Activated CD8-positive, alpha-beta T cell treated with anti-CD3 and anti-CD28 coated beads, Interleukin-2, amount 10 ng/mL, durations not matched to agents 7 days and 5 days (primary cell): ENCODE measurements around the gene PPP1R16B. TPM values are rescaled to one million over a fixed set of nuclear protein-coding genes. Genes with fewer than 3 reads are reported as not detected.

ENCODE experiments used
- ATAC-seq: fragments of 150-1000 bp; cut with Tn5 transposase; one replicate; pipeline ENCODE4 v1.10.0; 2021; ENCODE audit warnings: moderate library complexity
- CTCF ChIA-PET: fragments of 350-600 bp; sonication (Branson Sonifier 250); formaldehyde crosslinking; loops from one replicate; lab custom pipeline; 2021; ENCODE audit warnings: antibody characterized with exemption; lab: Charles Lee
- POLR2A ChIA-PET: fragments of 350-600 bp; sonication (Branson Sonifier 250); formaldehyde crosslinking; loops from one replicate; lab custom pipeline; 2021; ENCODE audit warnings: antibody characterized with exemption; lab: Charles Lee
- DNase-seq: peaks from one replicate; pipeline ENCODE4 v3.0.0-alpha.2; 2020
- H3K27ac Mint-ChIP-seq: one replicate; pipeline ENCODE4 v1.8.0; 2021; ENCODE audit warnings: mild to moderate bottlenecking, mixed read lengths
- H3K27me3 Mint-ChIP-seq: one replicate; pipeline ENCODE4 v1.8.0; 2021; ENCODE audit warnings: low read depth, mixed read lengths
- H3K36me3 Mint-ChIP-seq: one replicate; pipeline ENCODE4 v1.8.0; 2021; ENCODE audit warnings: low read depth, mixed read lengths
- H3K4me1 Mint-ChIP-seq: one replicate; pipeline ENCODE4 v1.8.0; 2021; ENCODE audit warnings: low read depth, mixed read lengths
- H3K4me3 Mint-ChIP-seq: one replicate; pipeline ENCODE4 v1.8.0; 2021; ENCODE audit warnings: mild to moderate bottlenecking, mixed read lengths
- H3K9me3 Mint-ChIP-seq: one replicate; pipeline ENCODE4 v1.8.0; 2022; ENCODE audit warnings: mixed read lengths; ENCODE audit not compliant: insufficient read depth
- total RNA-seq, 2 experiments: library from RNA; stranded (reverse); gene quantifications; one replicate each; pipeline ENCODE4 v1.2.3, GENCODE V29; 2021

The PPP1R16B gene
- total RNA-seq, 2 experiments from 2014 or later, result 63.4 to 65.1 TPM

DNA sequence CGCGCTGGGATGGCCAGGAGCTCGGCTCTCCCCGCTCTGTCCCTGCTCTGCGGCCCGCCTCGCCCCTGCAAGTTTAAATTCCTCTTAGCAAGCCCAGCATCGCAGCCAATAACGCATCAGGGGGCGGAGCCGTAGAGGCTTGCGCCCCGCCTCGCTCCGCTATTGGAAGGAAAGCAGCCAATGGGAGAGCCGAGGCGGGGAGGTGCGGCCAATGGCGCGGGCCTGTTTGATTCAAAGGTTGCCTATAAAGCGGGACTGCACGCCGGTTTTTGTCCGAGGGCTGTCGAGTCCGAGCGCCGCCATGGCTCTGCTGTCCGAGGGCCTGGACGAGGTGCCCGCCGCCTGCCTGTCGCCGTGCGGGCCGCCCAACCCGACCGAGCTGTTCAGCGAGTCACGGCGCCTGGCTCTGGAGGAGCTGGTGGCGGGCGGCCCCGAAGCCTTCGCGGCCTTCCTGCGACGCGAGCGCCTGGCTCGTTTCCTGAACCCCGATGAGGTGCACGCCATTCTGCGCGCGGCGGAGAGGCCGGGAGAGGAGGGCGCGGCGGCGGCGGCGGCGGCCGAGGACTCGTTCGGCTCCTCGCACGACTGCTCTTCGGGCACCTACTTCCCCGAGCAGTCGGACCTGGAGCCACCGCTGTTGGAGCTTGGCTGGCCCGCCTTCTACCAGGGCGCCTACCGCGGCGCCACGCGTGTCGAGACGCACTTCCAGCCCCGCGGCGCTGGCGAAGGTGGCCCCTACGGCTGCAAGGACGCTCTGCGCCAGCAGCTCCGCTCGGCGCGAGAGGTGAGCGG, 120.8 kb downstream of the PPP1R16B start, which contains the start of gene FAM83D:
Gene FAM83D, plus strand, starts transcription at position 276 of the 792 bp plus-strand sequence. Its CDS starts 26 bp downstream, at position 302.
- Mint-ChIP-seq H3K27me3 (no peaks in the 10 kb centered on the region), H3K36me3 (peaks cover 42% of the 10 kb centered on the region), H3K27ac (peak within 1 kb of the TSS; percentile 84), H3K9me3 (no peaks in the 10 kb centered on the region), H3K4me3 (peak within 1 kb of the TSS; percentile 91), H3K4me1 (peaks cover 38% of the 10 kb centered on the region)
- ChIA-PET CTCF (interaction anchor here (0.6 to 4.6 kb wide), 24 partner anchors 9 to 127 kb away, joined by 3 to 40 read pairs (median 4); partner anchors contain the start of genes DHX35 and PPP1R16B), POLR2A (interaction anchor here (0.6 to 3.2 kb wide), 10 partner anchors 13 to 367 kb away, joined by 3 to 25 read pairs (median 3); partner anchors contain the start of genes DHX35 and PPP1R16B)
- ATAC-seq (peak; percentile 95), DNase-seq (peak; percentile 98)

DNA sequence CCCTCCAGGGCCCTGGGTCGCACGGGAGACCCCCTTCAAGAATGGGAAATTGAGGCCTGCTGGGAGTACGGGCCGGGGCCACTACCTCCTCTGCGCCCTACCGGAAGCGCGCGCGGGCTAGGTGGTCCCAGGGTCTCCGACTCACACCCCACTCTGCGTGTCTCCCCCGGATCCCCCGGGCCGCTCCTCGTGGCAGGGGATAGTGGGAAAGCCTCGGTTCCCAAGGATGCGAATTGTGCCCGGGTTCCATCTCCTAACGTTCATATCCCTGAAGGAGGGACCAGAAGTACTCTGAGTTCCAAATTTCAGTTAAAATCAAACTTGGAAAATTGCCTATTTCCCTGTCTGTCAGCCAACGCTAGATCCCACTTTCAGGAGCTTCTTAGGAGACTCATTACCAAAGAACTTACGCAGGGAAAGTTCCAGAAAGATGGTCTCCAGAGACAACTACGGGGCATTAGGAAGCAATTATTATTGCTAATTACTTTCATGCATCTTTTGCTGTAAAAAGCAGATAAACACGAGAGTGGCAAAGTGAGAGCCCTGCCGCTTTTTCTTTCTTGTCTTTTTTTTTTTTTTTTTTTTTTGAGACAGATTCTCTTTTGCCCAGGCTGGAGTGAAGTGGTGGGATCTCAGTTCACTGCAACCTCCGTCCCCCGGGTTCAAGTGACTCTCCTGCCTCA, 121.6 kb downstream of the PPP1R16B start:
- Mint-ChIP-seq H3K27ac (peak overlapping the region; percentile 84), H3K4me3 (peak overlapping the region; percentile 91), H3K36me3 (peaks cover 42% of the 10 kb centered on the region), H3K9me3 (no peaks in the 10 kb centered on the region), H3K27me3 (no peaks in the 10 kb centered on the region), H3K4me1 (peaks cover 44% of the 10 kb centered on the region)
- ATAC-seq, result no peak
- ChIA-PET POLR2A (interaction anchor here (0.6 to 3.2 kb wide), 8 partner anchors 13 to 367 kb away, joined by 3 to 25 read pairs (median 3); partner anchors contain the start of genes DHX35 and PPP1R16B), CTCF (interaction anchor here (0.9 to 4.6 kb wide), 17 partner anchors 14 to 122 kb away, joined by 3 to 40 read pairs (median 4); partner anchors contain the start of genes DHX35 and PPP1R16B)
- no peak for DNase-seq

DNA sequence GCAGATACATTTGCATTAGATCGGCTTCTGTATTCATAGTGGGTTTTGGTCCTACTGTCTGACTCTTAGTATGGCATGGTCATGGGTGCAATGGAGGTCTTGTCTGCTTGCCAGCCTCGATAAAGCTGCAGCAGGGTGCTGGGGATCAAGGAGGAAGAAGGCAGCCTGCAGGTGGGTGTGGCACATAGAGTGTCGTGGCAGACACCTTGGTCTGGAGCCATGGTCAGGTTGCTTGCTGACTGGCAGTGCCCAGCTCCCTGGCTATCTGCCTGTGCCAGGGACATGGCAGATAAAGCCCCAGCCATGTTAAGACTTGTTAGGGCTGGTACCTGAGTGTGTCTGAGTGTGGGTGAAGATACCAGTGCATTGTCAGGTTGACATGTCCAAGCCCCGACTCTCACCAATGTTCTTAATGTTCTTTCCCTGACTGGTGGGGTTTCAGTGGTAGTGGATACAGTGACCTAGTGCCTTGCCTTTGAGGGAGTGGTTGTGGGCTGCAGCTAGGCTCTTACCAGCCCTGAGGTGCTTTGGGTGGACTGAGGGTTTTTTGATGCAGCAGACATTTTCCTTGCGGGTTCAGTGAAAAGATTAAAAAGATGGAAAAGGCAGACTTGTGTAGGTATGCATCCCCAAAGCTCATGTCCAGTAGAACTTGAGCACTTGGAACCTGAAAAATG, 122.5 kb downstream of the PPP1R16B start:
- peak; percentile 29 for DNase-seq
- Mint-ChIP-seq H3K27me3 (no peaks in the 10 kb centered on the region), H3K9me3 (no peaks in the 10 kb centered on the region), H3K27ac (peak overlapping the region; percentile 60), H3K36me3 (peaks cover 41% of the 10 kb centered on the region), H3K4me3 (peak overlapping the region; percentile 91), H3K4me1 (peaks cover 49% of the 10 kb centered on the region)
- no peak for ATAC-seq
- POLR2A ChIA-PET, result interaction anchor here (1.4 to 3.2 kb wide), 2 partner anchors 16 to 34 kb away, joined by 3 to 25 read pairs; partner anchors contain the start of gene DHX35
- CTCF ChIA-PET, result interaction anchor here (2.1 to 4.6 kb wide), 4 partner anchors 33 to 121 kb away, joined by 5 to 40 read pairs (median 18); partner anchors contain the start of gene DHX35

- Mint-ChIP-seq H3K9me3 (no peaks in the 10 kb centered on the region), H3K36me3 (peaks cover 35% of the 10 kb centered on the region), H3K4me3 (peak overlapping the region; percentile 54), H3K27ac (peak overlapping the region; percentile 68), H3K4me1 (peaks cover 50% of the 10 kb centered on the region), H3K27me3 (no peaks in the 10 kb centered on the region)
- POLR2A ChIA-PET, result interaction anchor here (0.6 to 1.0 kb wide), 2 partner anchors 32 to 930 kb away, joined by 3 read pairs; no protein-coding TSS in a partner anchor
- ATAC-seq (no peak), DNase-seq (no peak)
- CTCF ChIA-PET, result interaction anchor here (1.8 to 4.6 kb wide), 2 partner anchors 68 to 119 kb away, joined by 4 to 40 read pairs; no protein-coding TSS in a partner anchor
These were observed 124.7 kb downstream of the PPP1R16B start for GRCh38 chr20:38930242-38930569.

DNA sequence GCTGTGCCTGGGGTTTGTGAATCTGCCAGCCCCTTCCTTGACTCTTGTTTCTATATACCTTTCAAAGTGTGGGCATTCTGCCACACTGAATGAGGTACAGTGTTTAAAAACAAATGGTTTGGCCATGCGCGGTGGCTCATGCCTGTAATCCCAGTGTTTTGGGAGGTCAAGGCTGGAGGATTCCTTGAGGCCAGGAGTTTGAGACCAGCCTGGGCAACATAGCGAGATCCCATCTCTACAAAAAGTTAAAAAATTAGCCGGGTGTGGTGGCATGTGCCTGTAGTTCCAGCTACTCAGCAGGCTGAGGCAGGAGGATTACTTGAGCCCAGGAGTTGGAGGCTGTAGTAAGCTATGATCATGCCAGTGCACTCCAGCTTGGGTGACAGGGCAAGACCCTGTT, 126.5 kb downstream of the PPP1R16B start:
- no peak for DNase-seq
- Mint-ChIP-seq H3K27me3 (no peaks in the 10 kb centered on the region), H3K4me1 (peaks cover 55% of the 10 kb centered on the region), H3K9me3 (no peaks in the 10 kb centered on the region), H3K36me3 (peaks cover 39% of the 10 kb centered on the region), H3K4me3 (no peak overlapping the region), H3K27ac (no peak overlapping the region)
- ChIA-PET POLR2A (interaction anchor here (0.6 to 1.0 kb wide), 2 partner anchors 30 to 132 kb away, joined by 3 to 4 read pairs; partner anchors contain the start of gene DHX35), CTCF (interaction anchor here (0.6 to 1.0 kb wide), 2 partner anchors 66 to 116 kb away, joined by 3 read pairs; no protein-coding TSS in a partner anchor)
- ATAC-seq, result no peak

DNA sequence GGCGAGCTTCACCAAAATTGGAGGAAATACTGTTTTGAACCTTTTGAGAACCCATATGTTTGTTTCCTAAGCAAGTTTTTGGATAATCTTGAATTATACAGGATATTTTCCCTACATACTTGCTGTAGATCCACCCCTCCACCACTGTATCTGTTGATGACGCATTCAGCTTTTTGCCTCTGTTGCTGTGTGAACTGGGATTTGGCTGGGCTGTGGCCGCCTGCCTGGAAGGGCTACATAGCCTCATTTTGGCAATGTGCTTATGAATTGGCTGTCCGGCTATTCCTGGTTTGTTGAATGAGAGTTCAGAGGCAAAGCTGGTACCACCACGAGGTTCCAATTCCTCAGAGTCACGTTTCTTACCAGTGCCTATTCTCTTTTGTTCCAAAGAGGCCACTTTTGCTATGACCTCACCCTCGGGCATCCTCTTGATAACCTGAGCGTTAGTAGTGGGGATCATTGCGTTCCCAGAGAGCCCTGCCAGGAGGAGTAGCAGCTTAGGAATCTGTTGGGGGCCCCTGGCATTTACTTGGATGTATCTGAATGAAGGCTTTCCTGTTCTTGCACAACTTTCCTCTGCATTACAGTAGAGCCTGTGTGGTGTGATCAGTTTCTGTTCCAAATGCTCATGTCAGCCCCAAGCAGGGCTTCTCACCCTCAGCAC, 127.1 kb downstream of the PPP1R16B start:
- DNase-seq (no peak), ATAC-seq (no peak)
- Mint-ChIP-seq H3K4me3 (no peak overlapping the region), H3K9me3 (no peaks in the 10 kb centered on the region), H3K27me3 (no peaks in the 10 kb centered on the region), H3K4me1 (peaks cover 56% of the 10 kb centered on the region), H3K36me3 (peaks cover 37% of the 10 kb centered on the region), H3K27ac (no peak overlapping the region)
- ChIA-PET CTCF (interaction anchor here (0.6 to 1.0 kb wide), 2 partner anchors 65 to 115 kb away, joined by 3 read pairs; no protein-coding TSS in a partner anchor), POLR2A (interaction anchor here (1.0 kb wide), 1 partner anchor 30 kb away, joined by 4 read pairs; the partner anchor contains the start of gene DHX35)

DNA sequence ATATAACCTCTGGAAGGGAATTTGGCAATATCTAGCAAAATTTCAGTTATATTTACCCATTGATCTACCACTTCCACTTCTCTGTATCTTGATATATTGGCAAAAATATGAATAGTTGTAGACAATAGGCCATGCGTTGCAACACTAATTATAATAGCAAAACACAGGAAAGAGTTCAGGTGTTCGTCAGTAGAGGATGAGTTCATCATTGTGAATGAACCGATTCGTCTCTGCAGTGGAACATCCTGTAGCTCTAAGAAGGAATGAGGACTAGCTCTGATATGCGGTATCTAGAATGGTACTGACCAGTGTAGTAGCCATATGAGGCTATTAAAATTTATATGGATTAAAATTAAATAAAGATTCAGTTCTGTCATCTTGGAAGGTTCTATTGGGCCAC, 129.0 kb downstream of the PPP1R16B start:
- H3K27me3 Mint-ChIP-seq, result no peaks in the 10 kb centered on the region
- DNase-seq, result no peak
- no peaks in the 10 kb centered on the region for H3K9me3 Mint-ChIP-seq
- H3K27ac Mint-ChIP-seq, result no peak overlapping the region
- no peak for ATAC-seq
- H3K4me3 Mint-ChIP-seq, result no peak overlapping the region
- ChIA-PET POLR2A (interaction anchor here (0.6 kb wide), 1 partner anchor 906 kb away, joined by 3 read pairs; no protein-coding TSS in a partner anchor), CTCF (interaction anchor here (1.3 kb wide), 1 partner anchor 33 kb away, joined by 3 read pairs; no protein-coding TSS in a partner anchor)
- peaks cover 34% of the 10 kb centered on the region for H3K36me3 Mint-ChIP-seq
- H3K4me1 Mint-ChIP-seq, result peaks cover 41% of the 10 kb centered on the region

DNA sequence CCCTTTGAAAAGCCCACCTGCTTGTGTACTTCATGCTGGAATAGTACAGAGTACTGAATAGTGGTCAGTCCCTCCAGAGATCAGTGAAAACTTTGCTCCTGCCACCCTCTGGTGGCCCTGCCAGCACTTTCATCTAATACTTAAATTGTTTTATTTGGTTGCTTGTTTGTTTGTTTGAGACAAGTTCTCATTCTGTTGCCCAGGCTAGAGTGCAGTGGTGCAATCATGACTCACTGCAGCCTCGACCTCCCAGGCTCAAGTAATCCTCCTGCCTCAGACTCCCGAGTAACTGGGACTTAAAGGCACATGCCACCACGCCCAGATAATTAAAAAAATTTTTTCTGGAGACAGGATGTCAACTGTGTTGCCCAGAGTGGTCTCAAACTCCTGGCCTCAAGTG, 129.8 kb downstream of the PPP1R16B start:
- peaks cover 34% of the 10 kb centered on the region for H3K4me1 Mint-ChIP-seq
- H3K4me3 Mint-ChIP-seq, result no peak overlapping the region
- no peak overlapping the region for H3K27ac Mint-ChIP-seq
- H3K36me3 Mint-ChIP-seq, result peaks cover 33% of the 10 kb centered on the region
- ChIA-PET POLR2A (no interaction called here), CTCF (interaction anchor here (1.0 kb wide), 1 partner anchor 11 kb away, joined by 4 read pairs; no protein-coding TSS in a partner anchor)
- no peaks in the 10 kb centered on the region for H3K9me3 Mint-ChIP-seq
- DNase-seq (no peak), ATAC-seq (no peak)
- no peaks in the 10 kb centered on the region for H3K27me3 Mint-ChIP-seq

DNA sequence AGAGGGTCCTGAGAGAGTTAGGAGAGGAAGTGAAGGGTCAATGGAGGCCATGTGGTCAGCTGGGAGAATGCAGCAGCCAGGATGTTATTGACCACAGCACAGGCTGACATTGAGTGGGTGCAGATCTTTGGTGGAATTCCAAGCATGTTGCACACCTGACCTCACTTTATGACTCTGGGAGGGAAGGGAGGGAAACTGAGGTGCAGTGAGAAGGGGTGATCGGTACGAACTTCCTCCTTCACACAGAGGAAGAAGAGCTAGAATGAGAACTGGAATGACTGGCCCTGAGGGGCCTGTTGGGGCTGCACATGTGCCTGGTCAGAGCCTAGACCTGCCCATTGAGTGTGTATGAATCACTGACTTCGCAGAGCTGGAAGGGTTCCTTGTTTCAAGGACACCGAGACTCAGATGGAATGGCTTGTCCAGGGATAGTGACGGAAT, 130.5 kb downstream of the PPP1R16B start:
- DNase-seq (no peak), ATAC-seq (no peak)
- POLR2A ChIA-PET, result no interaction called here
- H3K27ac Mint-ChIP-seq, result no peak overlapping the region
- no peaks in the 10 kb centered on the region for H3K9me3 Mint-ChIP-seq
- CTCF ChIA-PET, result interaction anchor here (0.8 to 1.6 kb wide), 7 partner anchors 10 to 114 kb away, joined by 3 to 6 read pairs (median 4); partner anchors contain the start of gene DHX35
- H3K4me3 Mint-ChIP-seq, result no peak overlapping the region
- H3K27me3 Mint-ChIP-seq, result no peaks in the 10 kb centered on the region
- H3K4me1 Mint-ChIP-seq, result peaks cover 29% of the 10 kb centered on the region
- peaks cover 34% of the 10 kb centered on the region for H3K36me3 Mint-ChIP-seq

DNA sequence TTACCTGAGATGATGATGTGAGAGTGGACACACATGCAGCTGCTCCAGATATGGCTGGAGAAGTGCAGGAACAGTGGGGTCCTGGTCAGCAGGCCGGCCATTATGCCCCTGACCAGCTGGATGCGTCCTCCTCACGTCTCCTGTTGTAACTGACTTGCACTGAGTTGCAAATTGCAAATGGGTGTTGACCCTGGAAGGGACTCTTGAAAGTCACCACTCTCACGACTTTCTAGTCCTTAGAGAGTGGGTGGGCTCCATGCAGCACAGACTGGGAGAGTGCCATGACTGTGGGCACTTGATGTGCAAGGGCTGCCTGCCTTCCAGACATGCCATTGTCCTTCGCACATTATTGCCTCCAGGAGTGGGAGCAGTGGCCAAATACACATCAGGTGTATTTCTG, 131.5 kb downstream of the PPP1R16B start:
- peaks cover 42% of the 10 kb centered on the region for H3K36me3 Mint-ChIP-seq
- H3K4me1 Mint-ChIP-seq, result peaks cover 19% of the 10 kb centered on the region
- ChIA-PET POLR2A (interaction anchor here (0.6 kb wide), 1 partner anchor 59 kb away, joined by 4 read pairs; no protein-coding TSS in a partner anchor), CTCF (interaction anchor here (1.1 to 1.6 kb wide), 4 partner anchors 12 to 111 kb away, joined by 3 to 6 read pairs (median 4); partner anchors contain the start of gene DHX35)
- H3K27ac Mint-ChIP-seq, result no peak overlapping the region
- no peaks in the 10 kb centered on the region for H3K27me3 Mint-ChIP-seq
- no peak for ATAC-seq
- no peak for DNase-seq
- H3K9me3 Mint-ChIP-seq, result no peaks in the 10 kb centered on the region
- no peak overlapping the region for H3K4me3 Mint-ChIP-seq
